ENCODE data around the gene ASCC3. TPM values are rescaled to one million over a fixed set of nuclear protein-coding genes. Genes with fewer than 3 reads are reported as not detected.

ASCC3 gene
- polyA plus RNA-seq, 1 donor from 2014 or later = 30.3 TPM

DNA sequence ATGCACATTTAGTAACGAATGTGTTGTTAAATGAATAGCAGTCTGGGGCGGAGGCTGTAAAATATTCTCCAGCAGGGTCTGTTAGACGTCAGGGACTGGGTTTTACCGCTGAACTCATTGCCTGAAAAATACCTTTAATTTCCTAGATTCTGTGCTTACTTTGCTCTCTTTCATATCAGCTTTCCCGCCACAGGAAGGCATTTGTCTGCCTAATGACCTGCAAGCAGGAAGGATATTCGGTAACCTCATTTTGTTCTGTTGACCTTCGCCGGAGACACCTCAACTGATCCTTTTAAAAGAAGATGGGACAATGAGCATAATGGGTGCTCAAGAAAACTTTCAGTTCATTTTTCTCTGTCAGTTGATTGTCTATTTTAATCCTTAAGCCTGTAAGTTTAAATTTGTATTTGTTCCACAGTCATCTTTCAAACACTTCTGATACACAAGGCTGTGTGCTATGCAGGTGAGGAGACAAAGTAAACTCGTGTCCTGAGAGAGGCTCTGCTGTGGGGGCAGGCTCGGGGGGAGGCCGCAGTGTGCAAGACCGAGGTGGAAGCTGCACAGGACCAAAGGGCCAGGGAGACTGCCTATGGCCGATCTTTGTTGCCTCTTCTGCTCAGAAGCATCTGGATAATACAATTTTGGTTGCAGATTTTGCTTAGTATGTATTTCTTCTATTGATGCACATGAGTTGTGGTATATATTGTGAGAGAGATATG lies 389.0 kb downstream of the ASCC3 start:
- Mint-ChIP-seq H3K27ac (no peak overlapping the region), H3K4me1 (peaks cover 0 to 1% (median 0%) of the 10 kb centered on the region in 3 donors), H3K9me3 (peaks cover 4 to 6% (median 4%) of the 10 kb centered on the region in 3 donors), H3K27me3 (peaks cover 14% of the 10 kb centered on the region), H3K36me3 (no peaks in the 10 kb centered on the region), H3K4me3 (no peak overlapping the region)

GRCh38 chr6:100490065-100490464 lies 391.1 kb downstream of the ASCC3 start:
- Mint-ChIP-seq H3K27ac (no peak overlapping the region), H3K27me3 (peaks cover 12% of the 10 kb centered on the region), H3K9me3 (peaks cover 0 to 2% (median 0%) of the 10 kb centered on the region in 3 donors), H3K4me3 (no peak overlapping the region), H3K36me3 (no peaks in the 10 kb centered on the region), H3K4me1 (peaks cover 0 to 1% (median 0%) of the 10 kb centered on the region in 3 donors)

GRCh38 chr6:100488244-100488643 lies 392.9 kb downstream of the ASCC3 start:
- peaks cover 14% of the 10 kb centered on the region for H3K27me3 Mint-ChIP-seq
- H3K27ac Mint-ChIP-seq = no peak overlapping the region
- H3K9me3 Mint-ChIP-seq = peaks cover 0 to 2% (median 0%) of the 10 kb centered on the region in 3 donors
- peaks cover 0 to 1% (median 0%) of the 10 kb centered on the region in 3 donors for H3K4me1 Mint-ChIP-seq
- H3K4me3 Mint-ChIP-seq = no peak overlapping the region
- H3K36me3 Mint-ChIP-seq = no peaks in the 10 kb centered on the region

GRCh38 chr6:100487638-100488037 lies 393.5 kb downstream of the ASCC3 start:
- Mint-ChIP-seq H3K27ac (no peak overlapping the region), H3K9me3 (peaks cover 0 to 2% (median 0%) of the 10 kb centered on the region in 3 donors), H3K36me3 (peaks cover 1% of the 10 kb centered on the region), H3K4me1 (peaks cover 0 to 1% (median 0%) of the 10 kb centered on the region in 3 donors), H3K27me3 (peaks cover 12% of the 10 kb centered on the region), H3K4me3 (no peak overlapping the region)

DNA sequence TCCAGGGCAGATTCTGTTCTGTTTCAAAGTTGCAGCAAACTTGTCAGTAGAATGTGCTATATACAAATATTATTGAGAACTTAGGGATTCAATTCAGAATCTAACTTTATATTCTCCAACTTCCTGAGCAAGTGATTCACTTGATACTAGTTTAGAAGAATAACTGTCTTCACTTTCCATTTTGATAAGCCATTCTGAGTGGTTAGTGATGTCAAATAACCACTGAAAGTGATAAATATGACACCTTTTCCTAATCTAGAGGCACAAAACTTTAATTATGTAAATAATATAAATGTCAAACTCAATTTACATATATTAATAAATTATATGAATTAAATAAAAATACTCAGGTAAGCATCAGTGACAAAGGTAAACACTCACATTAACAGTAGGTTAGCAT lies 395.9 kb downstream of the ASCC3 start:
- H3K36me3 Mint-ChIP-seq = peaks cover 1% of the 10 kb centered on the region
- H3K4me3 Mint-ChIP-seq = no peak overlapping the region
- no peaks in the 10 kb centered on the region for H3K9me3 Mint-ChIP-seq
- peaks cover 0 to 1% (median 0%) of the 10 kb centered on the region in 3 donors for H3K4me1 Mint-ChIP-seq
- H3K27ac Mint-ChIP-seq = no peak overlapping the region
- H3K27me3 Mint-ChIP-seq = peaks cover 11% of the 10 kb centered on the region

- no peak overlapping the region for H3K27ac Mint-ChIP-seq
- peaks cover 1% of the 10 kb centered on the region for H3K36me3 Mint-ChIP-seq
Measured at GRCh38 chr6:100484474-100484873, 396.7 kb downstream of the ASCC3 start.

DNA sequence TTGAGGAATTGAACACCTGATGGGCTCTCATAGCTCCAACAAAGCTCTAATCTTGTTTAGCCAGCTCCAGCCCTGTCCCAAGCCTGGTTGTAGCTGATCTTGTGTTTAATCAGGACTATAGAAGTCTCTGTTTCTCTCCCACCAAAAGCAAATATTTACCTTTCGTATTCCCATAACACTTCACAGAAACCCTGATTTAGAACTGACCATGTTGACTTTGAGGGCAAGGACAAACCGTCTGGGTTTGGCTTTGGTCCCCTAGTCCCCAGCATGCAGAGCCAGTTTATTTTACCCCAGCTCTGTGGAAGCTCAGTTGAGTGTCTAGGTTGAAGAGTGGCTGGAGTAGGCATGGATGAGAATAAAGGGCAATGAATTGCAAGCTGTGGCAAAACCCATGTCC lies 398.4 kb downstream of the ASCC3 start:
- H3K36me3 Mint-ChIP-seq = peaks cover 1% of the 10 kb centered on the region
- H3K27me3 Mint-ChIP-seq = peaks cover 4% of the 10 kb centered on the region
- no peaks in the 10 kb centered on the region for H3K9me3 Mint-ChIP-seq
- no peak overlapping the region for H3K27ac Mint-ChIP-seq
- H3K4me3 Mint-ChIP-seq = no peak overlapping the region
- H3K4me1 Mint-ChIP-seq = no peaks in the 10 kb centered on the region

More at GRCh38 chr6:100484474-100484873, 396.7 kb downstream of the ASCC3 start:
- H3K4me3 Mint-ChIP-seq = no peak overlapping the region
- H3K4me1 Mint-ChIP-seq = peaks cover 0 to 1% (median 0%) of the 10 kb centered on the region in 3 donors
- peaks cover 9% of the 10 kb centered on the region for H3K27me3 Mint-ChIP-seq
- no peaks in the 10 kb centered on the region for H3K9me3 Mint-ChIP-seq

DNA sequence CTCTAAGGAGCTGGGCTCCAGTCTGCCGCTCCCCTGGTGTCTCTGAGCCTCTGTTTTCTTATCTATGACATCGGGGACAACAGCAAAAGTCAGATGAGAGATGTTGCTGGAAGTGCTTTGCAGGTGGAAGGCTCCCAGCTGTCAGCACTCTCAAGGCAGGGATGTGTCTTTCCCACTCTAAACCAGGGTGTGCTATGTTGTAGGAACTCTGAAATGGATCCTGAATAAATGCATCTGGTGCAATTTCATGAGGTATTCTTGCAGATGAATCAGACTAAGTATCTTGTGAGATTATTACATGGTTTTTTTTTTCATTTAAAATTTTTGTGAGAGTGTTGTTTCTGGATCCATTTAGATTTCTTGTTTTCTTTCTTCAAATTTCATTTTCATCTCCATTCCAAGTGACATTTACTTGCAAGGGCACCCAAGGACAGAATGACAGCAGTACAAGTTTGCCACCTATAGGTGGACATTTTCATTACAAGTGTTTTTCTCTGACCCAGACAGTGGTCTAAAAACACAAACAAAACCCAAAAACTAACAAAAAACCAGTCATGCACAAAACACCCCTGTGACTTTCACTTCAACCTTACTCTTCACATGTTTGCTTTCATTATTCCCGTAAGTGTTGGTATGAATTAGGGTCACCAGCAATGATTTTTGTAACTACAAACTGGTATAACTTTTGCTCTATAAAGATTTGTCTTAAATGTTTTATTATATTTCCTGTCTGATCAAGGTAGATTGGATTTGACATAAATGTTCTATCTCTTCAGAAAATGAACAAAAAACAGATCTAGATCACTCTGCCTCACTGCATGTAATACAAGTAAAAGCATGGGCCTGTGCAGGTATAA lies 401.7 kb downstream of the ASCC3 start:
- H3K9me3 Mint-ChIP-seq = no peaks in the 10 kb centered on the region
- H3K27me3 Mint-ChIP-seq = peaks cover 10% of the 10 kb centered on the region
- H3K27ac Mint-ChIP-seq = no peak overlapping the region
- no peaks in the 10 kb centered on the region for H3K4me1 Mint-ChIP-seq
- H3K36me3 Mint-ChIP-seq = peaks cover 1% of the 10 kb centered on the region
- no peak overlapping the region for H3K4me3 Mint-ChIP-seq

- Mint-ChIP-seq H3K9me3 (no peaks in the 10 kb centered on the region), H3K27me3 (peaks cover 19% of the 10 kb centered on the region), H3K27ac (no peak overlapping the region), H3K4me3 (no peak overlapping the region), H3K36me3 (no peaks in the 10 kb centered on the region), H3K4me1 (peaks cover 0 to 1% (median 0%) of the 10 kb centered on the region in 3 donors)
Measured at GRCh38 chr6:100475554-100476320, 405.4 kb downstream of the ASCC3 start.

DNA sequence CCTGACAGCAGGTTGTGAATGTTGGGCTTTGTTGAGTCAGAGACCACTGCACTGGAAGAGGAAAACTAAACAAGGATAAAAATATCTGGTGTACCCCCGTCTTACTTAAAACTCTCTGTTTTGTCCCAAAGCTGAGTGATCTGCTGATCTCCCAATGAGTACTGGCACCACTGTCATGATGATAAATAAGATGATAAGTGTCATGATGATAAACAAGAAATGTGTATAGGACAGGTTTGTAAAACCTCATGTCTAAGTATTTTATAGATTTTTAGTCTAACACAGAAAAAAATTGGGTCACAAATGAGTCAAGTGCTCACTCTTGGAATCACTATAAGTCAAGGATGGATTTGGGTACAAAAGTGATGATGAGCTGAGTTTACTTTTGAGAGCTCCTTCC lies 407.9 kb downstream of the ASCC3 start:
- Mint-ChIP-seq H3K27me3 (peaks cover 31% of the 10 kb centered on the region), H3K9me3 (no peaks in the 10 kb centered on the region), H3K27ac (no peak overlapping the region), H3K4me3 (no peak overlapping the region), H3K36me3 (peaks cover 1% of the 10 kb centered on the region), H3K4me1 (peaks cover 0 to 1% (median 0%) of the 10 kb centered on the region in 3 donors)

GRCh38 chr6:100472674-100473073 lies 408.5 kb downstream of the ASCC3 start:
- peaks cover 36% of the 10 kb centered on the region for H3K27me3 Mint-ChIP-seq

DNA sequence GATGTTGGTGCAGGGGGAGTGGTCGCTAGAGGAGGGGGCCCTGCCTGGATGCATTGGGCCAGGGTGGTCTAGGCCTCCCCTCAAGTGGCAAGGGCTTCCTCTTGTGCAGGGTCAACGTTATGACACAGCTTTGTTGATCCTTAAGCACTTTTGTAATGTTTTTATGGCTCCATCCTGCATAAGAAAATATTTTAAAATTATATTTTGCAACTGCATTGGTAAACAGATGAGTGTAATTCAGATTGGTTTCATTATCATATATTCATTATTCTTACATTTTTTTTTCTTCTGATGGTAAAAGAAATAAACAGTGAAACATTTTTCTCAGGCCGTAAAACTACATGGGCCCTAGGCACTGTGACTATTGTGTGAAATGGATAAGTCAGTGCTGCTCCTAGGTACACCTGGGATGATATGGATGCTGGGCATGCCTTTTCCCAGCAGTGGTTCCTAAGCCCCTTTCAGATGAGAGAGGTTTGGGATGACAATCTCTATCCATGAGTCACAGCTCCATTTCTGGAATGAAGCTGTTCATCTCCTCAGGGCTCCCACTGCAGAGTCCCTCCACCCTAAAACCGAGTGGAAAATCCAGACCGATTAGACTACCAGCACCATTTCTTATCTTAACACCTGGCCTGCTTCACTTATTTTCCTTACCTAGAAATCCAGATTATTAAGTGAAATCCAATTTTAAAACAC lies 410.6 kb downstream of the ASCC3 start:
- Mint-ChIP-seq H3K36me3 (peaks cover 1% of the 10 kb centered on the region), H3K4me3 (no peak overlapping the region), H3K9me3 (peaks cover 7 to 15% (median 13%) of the 10 kb centered on the region in 3 donors), H3K27me3 (peaks cover 56% of the 10 kb centered on the region), H3K4me1 (peaks cover 9 to 13% (median 11%) of the 10 kb centered on the region in 3 donors), H3K27ac (no peak overlapping the region)

More at GRCh38 chr6:100472674-100473073, 408.5 kb downstream of the ASCC3 start:
- H3K27ac Mint-ChIP-seq = no peak overlapping the region
- peaks cover 0 to 5% (median 3%) of the 10 kb centered on the region in 3 donors for H3K4me1 Mint-ChIP-seq
- H3K9me3 Mint-ChIP-seq = peaks cover 3 to 4% (median 3%) of the 10 kb centered on the region in 3 donors
- H3K36me3 Mint-ChIP-seq = peaks cover 1% of the 10 kb centered on the region
- H3K4me3 Mint-ChIP-seq = no peak overlapping the region

DNA sequence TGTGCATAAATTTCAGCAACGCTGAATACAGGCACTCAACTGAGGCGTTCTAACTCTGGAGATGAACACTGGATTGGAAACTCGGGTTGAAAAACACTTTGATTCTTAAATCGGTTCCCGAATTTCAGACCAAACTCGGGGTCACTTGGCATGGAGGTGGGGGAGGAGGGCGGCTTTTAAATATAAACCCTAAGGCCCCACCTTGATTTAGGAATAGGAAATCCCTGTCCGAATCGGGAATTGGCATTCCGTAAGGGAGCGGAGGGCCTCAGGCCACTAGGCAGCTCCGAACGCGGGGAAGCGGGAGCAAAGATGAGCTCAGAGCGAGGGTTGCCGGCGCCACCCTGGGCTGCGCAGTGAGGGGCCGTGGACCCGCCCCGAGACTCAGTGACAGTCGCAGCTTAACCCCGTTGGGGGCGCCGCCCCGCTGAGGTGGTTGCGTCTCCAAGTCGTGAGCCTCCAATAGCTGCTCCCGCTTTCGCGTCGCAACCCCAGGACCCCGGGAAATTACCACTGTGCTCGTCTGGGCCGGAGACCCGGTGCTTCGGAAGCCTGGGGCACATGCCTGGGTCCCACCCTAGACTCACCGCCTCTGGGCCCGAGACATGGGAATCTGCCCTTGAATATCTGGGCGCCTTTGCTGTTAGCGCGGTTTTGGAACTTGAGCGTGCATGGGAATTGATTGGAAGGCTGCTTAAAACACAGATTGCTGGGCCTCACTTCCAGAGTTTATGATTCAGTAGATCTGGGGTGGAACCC lies 411.8 kb downstream of the ASCC3 start:
- peaks cover 11 to 16% (median 11%) of the 10 kb centered on the region in 3 donors for H3K4me1 Mint-ChIP-seq
- H3K36me3 Mint-ChIP-seq = peaks cover 1% of the 10 kb centered on the region
- H3K9me3 Mint-ChIP-seq = peaks cover 7 to 17% (median 13%) of the 10 kb centered on the region in 3 donors
- peak overlapping the region in 1 of 4 donors; percentile 34 for H3K4me3 Mint-ChIP-seq
- peaks cover 55% of the 10 kb centered on the region for H3K27me3 Mint-ChIP-seq
- H3K27ac Mint-ChIP-seq = peak overlapping the region in 1 of 3 donors; percentile 54
